ENCODE results near the gene GOLGA2. TPM values are rescaled to one million over a fixed set of nuclear protein-coding genes. Genes with fewer than 3 reads are reported as not detected.

GOLGA2 gene
- total RNA-seq, 1 experiment from 2014 or later, result 51.0 TPM

GRCh38 chr9:128262687-128263086 lies 13.1 kb downstream of the GOLGA2 start:
- Mint-ChIP-seq H3K27me3 (ENCODE audit: low read depth) (no peaks in the 10 kb centered on the region; the same call in none of the 2 replicates), H3K9me3 (no peaks in the 10 kb centered on the region), H3K27ac (peak overlapping the region in 1 of 3 experiments; percentile 38; a peak in 3 of 7 replicates), H3K4me3 (no peak overlapping the region), H3K36me3 (ENCODE audit: insufficient read depth in 1 of 3, low read depth in 3 of 3) (peaks cover 26 to 70% (median 63%) of the 10 kb centered on the region in 3 experiments), H3K4me1 (peaks cover 0 to 3% of the 10 kb centered on the region in 2 experiments; a peak in 2 of 4 replicates)
- no peak overlapping the region for H2BK20ac ChIP-seq (ENCODE audit: low read depth, low read length, poor library complexity, severe bottlenecking)
- no peaks in the 10 kb centered on the region for H3K27me3 ChIP-seq (ENCODE audit: insufficient read depth, low read length)
- DNase-seq, result no peak
- H4K20me1 ChIP-seq (ENCODE audit: control insufficient read depth, insufficient read depth, insufficient read length), result no peaks in the 10 kb centered on the region
- H3K14ac ChIP-seq (ENCODE audit: insufficient read depth, low read length), result no peak overlapping the region
- no peak overlapping the region for H3K4me2 ChIP-seq (ENCODE audit: insufficient read depth, insufficient read length, low read length)
- H3K56ac ChIP-seq (ENCODE audit: insufficient read length, low read depth, low read length), result no peak overlapping the region
- no peaks in the 10 kb centered on the region for H3K4me1 ChIP-seq (ENCODE audit: insufficient read depth, low read length)
- H2AK5ac ChIP-seq (ENCODE audit: insufficient read length, low read length), result no peak overlapping the region
- no peak overlapping the region for H2BK12ac ChIP-seq (ENCODE audit: insufficient read length, low read depth, low read length)
- no peak overlapping the region for H4K91ac ChIP-seq (ENCODE audit: insufficient read length, low read depth, low read length)
- no peak overlapping the region for H2AFZ ChIP-seq (ENCODE audit: low read length)
- H2BK5ac ChIP-seq (ENCODE audit: insufficient read length, low read length), result no peak overlapping the region
- WGBS (ENCODE audit: extremely low coverage, insufficient read length, low lambda C conversion rate), result no CpG with 5 or more reads among the region's 4 CpGs
- H4K5ac ChIP-seq (ENCODE audit: insufficient read length, low read depth, low read length), result no peak overlapping the region
- H3K9me3 ChIP-seq (ENCODE audit: control insufficient read depth, low read depth, low read length), result no peaks in the 10 kb centered on the region
- H3K23me2 ChIP-seq (ENCODE audit: insufficient read length, low read depth, low read length, poor library complexity, severe bottlenecking), result no peaks in the 10 kb centered on the region
- H3K79me1 ChIP-seq (ENCODE audit: insufficient read depth, low read depth, low read length, poor library complexity, severe bottlenecking), result no peaks in the 10 kb centered on the region
- no peak overlapping the region for H3K9ac ChIP-seq (ENCODE audit: extremely low read depth, insufficient read length, low read length)
- H3K27ac ChIP-seq (ENCODE audit: insufficient read length, low read depth, low read length), result no peak overlapping the region
- H4K8ac ChIP-seq (replicated peaks; ENCODE audit: insufficient read length, low read depth, low read length), result no peak overlapping the region
- H3K4ac ChIP-seq (ENCODE audit: low read depth, low read length), result no peak overlapping the region
- no peak for TF ChIP-seq CTCF (conservative IDR thresholded peaks at IDR 0.05)
- no peak overlapping the region for H3T11ph ChIP-seq (ENCODE audit: low read length)
- H3K18ac ChIP-seq (ENCODE audit: insufficient read length, low read depth, low read length), result no peak overlapping the region
- H2BK120ac ChIP-seq (ENCODE audit: low read depth, low read length, poor library complexity, severe bottlenecking), result no peak overlapping the region
- no peak overlapping the region for H3K23ac ChIP-seq (ENCODE audit: insufficient read length, low read depth, low read length)
- H2BK15ac ChIP-seq (ENCODE audit: low read depth, low read length), result no peak overlapping the region
- H3K79me2 ChIP-seq (ENCODE audit: insufficient read depth, low read length), result no peaks in the 10 kb centered on the region
